Activated T-cell treated with anti-CD3 and anti-CD28 coated beads, Interleukin-2, amount 50 U/mL, for 1 hour (primary cell): Measurements from ENCODE around the gene NRG4.
A peak's percentile ranks its signal among the peaks of the same experiment; 100 is the strongest.
"Not testable (repeated sequence)": the region's sequence is repeated elsewhere in the genome, so short reads cannot be mapped to it uniquely, and the experiment has no call there.

Experiments
- DNase-seq: peaks from one replicate; pipeline ENCODE4 v3.0.0-alpha.2; 2020

Gene NRG4

GRCh38 chr15:75925440-75925839, 86.8 kb downstream of the NRG4 start:
- DNase-seq, result no peak

GRCh38 chr15:75924576-75924975, 87.6 kb downstream of the NRG4 start:
- no peak for DNase-seq

GRCh38 chr15:75923756-75924155, 88.5 kb downstream of the NRG4 start:
- DNase-seq, result no peak

GRCh38 chr15:75921732-75922703, 90.2 kb downstream of the NRG4 start:
- DNase-seq, result no peak

- no peak for DNase-seq
These were observed 92.1 kb downstream of the NRG4 start for GRCh38 chr15:75920079-75920478.

- no peak for DNase-seq
These were observed 94.1 kb downstream of the NRG4 start for GRCh38 chr15:75918135-75918534.

GRCh38 chr15:75916978-75917377, 95.2 kb downstream of the NRG4 start:
- no peak for DNase-seq

- not testable (repeated sequence) for DNase-seq
These were observed 101.9 kb downstream of the NRG4 start for GRCh38 chr15:75910355-75910754.

- DNase-seq, result no peak
These were observed 107.0 kb downstream of the NRG4 start for GRCh38 chr15:75905231-75905630.

- peak; percentile 91 for DNase-seq
These were observed 108.6 kb downstream of the NRG4 start, which contains the start of gene FBXO22 for GRCh38 chr15:75903331-75904239. Gene FBXO22, plus strand, starts transcription at chr15:75903878. Its CDS starts 86 bp downstream, at chr15:75903964.

- DNase-seq, result no peak
These were observed 110.1 kb downstream of the NRG4 start for GRCh38 chr15:75902129-75902557.

- no peak for DNase-seq
These were observed 111.6 kb downstream of the NRG4 start for GRCh38 chr15:75900577-75900976.

GRCh38 chr15:75895731-75896130, 116.5 kb downstream of the NRG4 start:
- DNase-seq, result no peak

GRCh38 chr15:75891895-75892294, 120.3 kb downstream of the NRG4 start:
- DNase-seq, result no peak
